Keratinocyte (primary cell): ENCODE data around the gene JAZF1. TPM values are rescaled to one million over a fixed set of nuclear protein-coding genes. Genes with fewer than 3 reads are reported as not detected.

Experiments used
- DNase-seq: peaks from one replicate; pipeline ENCODE4 v3.0.0-alpha.2; 2011; ENCODE audit warnings: low read depth, missing footprints, low spot score
- FAIRE-seq: peaks from 2 replicates; lab custom pipeline; 2011; peaks lifted over from hg19 to GRCh38; lab: Jason Lieb, UNC
- H2AFZ ChIP-seq: 2 replicates; pipeline ENCODE4 v1.6.0; 2012; ENCODE audit warnings: low read length, control low read depth, inconsistent platforms; ENCODE audit not compliant: control insufficient read depth
- H3K27ac ChIP-seq: 2 replicates; pipeline ENCODE4 v1.5.1; 2011; ENCODE audit warnings: low read length; ENCODE audit not compliant: control insufficient read depth, insufficient read depth
- H3K27me3 ChIP-seq: 3 replicates; pipeline ENCODE4 v1.6.0; 2011; ENCODE audit warnings: low read length; ENCODE audit not compliant: control insufficient read depth, insufficient read depth; ENCODE audit errors: extremely low read depth
- H3K36me3 ChIP-seq, 2 experiments: 2 replicates in 1 of 2; 3 replicates in 1 of 2; pipeline ENCODE4 v1.5.1; 2011; ENCODE audit warnings: low read length in 2 of 2, mild to moderate bottlenecking in 1 of 2; ENCODE audit not compliant: control insufficient read depth in 2 of 2, insufficient read depth in 2 of 2; ENCODE audit errors: extremely low read depth in 1 of 2
- H3K4me1 ChIP-seq: 3 replicates; pipeline ENCODE4 v1.5.1; 2011; ENCODE audit warnings: low read length; ENCODE audit not compliant: control insufficient read depth, insufficient read depth; ENCODE audit errors: extremely low read depth
- H3K4me2 ChIP-seq: 3 replicates; pipeline ENCODE4 v1.6.0; 2011; ENCODE audit warnings: low read depth, low read length; ENCODE audit not compliant: control insufficient read depth, insufficient read depth; ENCODE audit errors: extremely low read depth
- H3K4me3 ChIP-seq, 3 experiments: fragments of 200-600 bp in 1 of 3; sonication (generic) in 1 of 3; 2 replicates in 2 of 3; 3 replicates in 1 of 3; pipeline ENCODE4 v1.5.1; 2011 to 2016; ENCODE audit warnings: low read length in 3 of 3, mild to moderate bottlenecking in 3 of 3, control low read depth in 2 of 3, inconsistent platforms in 1 of 3, low read depth in 1 of 3, mixed read lengths in 1 of 3, mixed run types in 1 of 3, moderate library complexity in 1 of 3; ENCODE audit not compliant: control insufficient read depth in 2 of 3, insufficient read depth in 2 of 3; ENCODE audit errors: extremely low read depth in 1 of 3
- H3K79me2 ChIP-seq: 2 replicates; pipeline ENCODE4 v1.6.0; 2012; ENCODE audit warnings: low read length; ENCODE audit not compliant: control insufficient read depth, insufficient read depth
- H3K9ac ChIP-seq: 3 replicates; pipeline ENCODE4 v1.6.0; 2011; ENCODE audit warnings: low read length; ENCODE audit not compliant: control insufficient read depth, insufficient read depth; ENCODE audit errors: extremely low read depth
- H3K9me1 ChIP-seq: 3 replicates; pipeline ENCODE4 v1.6.0; 2011; ENCODE audit warnings: low read length; ENCODE audit not compliant: control insufficient read depth, insufficient read depth; ENCODE audit errors: extremely low read depth
- H3K9me3 ChIP-seq: 2 replicates; pipeline ENCODE4 v1.5.1; 2012; ENCODE audit warnings: low read depth, low read length; ENCODE audit not compliant: control insufficient read depth
- H4K20me1 ChIP-seq: 3 replicates; pipeline ENCODE4 v1.6.0; 2011; ENCODE audit warnings: low read length; ENCODE audit not compliant: control insufficient read depth, insufficient read depth; ENCODE audit errors: extremely low read depth
- EZH2 ChIP-seq: IDR thresholded peaks from one replicate; pipeline ENCODE4 v1.6.1; 2012; ENCODE audit warnings: inconsistent platforms, mild to moderate bottlenecking, low read length, moderate library complexity
- dilution Hi-C: fragments of 300-500 bp; cut with MboI; formaldehyde crosslinking; loops from one replicate; pipeline ENCODE4 v1.7.0; 2020; ENCODE audit warnings: low sequenced_read_pairs; ENCODE audit not compliant: extremely low pct_ligation_motif_present
- polyA plus RNA-seq, 5 experiments: library from polyadenylated mRNA; depleted of rRNA in 3 of 5; stranded (reverse) in 3 of 5; stranded (forward) in 1 of 5; unstranded in 1 of 5; fragments of >200 nt; gene quantifications; 1 replicate in 1 of 5; 2 replicates in 3 of 5; 3 replicates in 1 of 5; pipeline versions ENCODE4 v1.2.1 to v1.2.3, GENCODE V29; 2011 to 2012; ENCODE audit warnings: missing spikeins in 2 of 5, low read depth in 1 of 5, low replicate concordance in 1 of 5
- TF ChIP-seq, protein P1 (sequence below), 3 experiments: IDR thresholded peaks in 1 of 3; conservative IDR thresholded peaks in 1 of 3; optimal IDR thresholded peaks in 1 of 3; 2 replicates in 2 of 3; 3 replicates in 1 of 3; pipeline versions ENCODE3 to v1.5.1; 2011; ENCODE audit warnings: low read length in 3 of 3, mild to moderate bottlenecking in 3 of 3, moderate library complexity in 2 of 3, control low read depth in 1 of 3, inconsistent platforms in 1 of 3; ENCODE audit not compliant: insufficient read depth in 2 of 3; ENCODE audit errors: extremely low read depth in 1 of 3

JAZF1 gene
- polyA plus RNA-seq, 1 donor (not counting 4 experiments of a cell fraction or from before 2014, with no cell fraction given), result 2.5 TPM

GRCh38 chr7:28078036-28078901 lies 102.3 kb downstream of the JAZF1 start:
- Histone ChIP-seq H3K4me3 (no peak overlapping the region), H3K9ac (no peak overlapping the region), H2AFZ (no peak overlapping the region), H3K9me1 (no peaks in the 10 kb centered on the region), H3K4me2 (no peak overlapping the region), H4K20me1 (no peaks in the 10 kb centered on the region), H3K27ac (no peak overlapping the region), H3K79me2 (no peaks in the 10 kb centered on the region), H3K27me3 (no peaks in the 10 kb centered on the region), H3K36me3 (no peaks in the 10 kb centered on the region), H3K9me3 (no peaks in the 10 kb centered on the region), H3K4me1 (no peaks in the 10 kb centered on the region)
- dilution Hi-C loops, result no loop called here
- FAIRE-seq (peak; percentile 81), DNase-seq (no peak)
- TF ChIP-seq, protein P1, sequence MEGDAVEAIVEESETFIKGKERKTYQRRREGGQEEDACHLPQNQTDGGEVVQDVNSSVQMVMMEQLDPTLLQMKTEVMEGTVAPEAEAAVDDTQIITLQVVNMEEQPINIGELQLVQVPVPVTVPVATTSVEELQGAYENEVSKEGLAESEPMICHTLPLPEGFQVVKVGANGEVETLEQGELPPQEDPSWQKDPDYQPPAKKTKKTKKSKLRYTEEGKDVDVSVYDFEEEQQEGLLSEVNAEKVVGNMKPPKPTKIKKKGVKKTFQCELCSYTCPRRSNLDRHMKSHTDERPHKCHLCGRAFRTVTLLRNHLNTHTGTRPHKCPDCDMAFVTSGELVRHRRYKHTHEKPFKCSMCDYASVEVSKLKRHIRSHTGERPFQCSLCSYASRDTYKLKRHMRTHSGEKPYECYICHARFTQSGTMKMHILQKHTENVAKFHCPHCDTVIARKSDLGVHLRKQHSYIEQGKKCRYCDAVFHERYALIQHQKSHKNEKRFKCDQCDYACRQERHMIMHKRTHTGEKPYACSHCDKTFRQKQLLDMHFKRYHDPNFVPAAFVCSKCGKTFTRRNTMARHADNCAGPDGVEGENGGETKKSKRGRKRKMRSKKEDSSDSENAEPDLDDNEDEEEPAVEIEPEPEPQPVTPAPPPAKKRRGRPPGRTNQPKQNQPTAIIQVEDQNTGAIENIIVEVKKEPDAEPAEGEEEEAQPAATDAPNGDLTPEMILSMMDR (optimal IDR thresholded peaks at IDR 0.05 in 1 of 3, IDR thresholded peaks at IDR 0.05 in 1 of 3, conservative IDR thresholded peaks at IDR 0.05 in 1 of 3; ENCODE audit: extremely low read depth in 1 of 3, insufficient read depth in 2 of 3, low read length in 3 of 3), result peak; percentile 89 to 98 (median 92)
- TF ChIP-seq EZH2, result no peak

- no peaks in the 10 kb centered on the region for H3K79me2 ChIP-seq
- H3K9me1 ChIP-seq, result no peaks in the 10 kb centered on the region
- no peak overlapping the region for H2AFZ ChIP-seq
- FAIRE-seq (no peak), DNase-seq (no peak)
- H3K9me3 ChIP-seq, result no peaks in the 10 kb centered on the region
- TF ChIP-seq, protein P1 (optimal IDR thresholded peaks at IDR 0.05 in 1 of 3, IDR thresholded peaks at IDR 0.05 in 1 of 3, conservative IDR thresholded peaks at IDR 0.05 in 1 of 3; ENCODE audit: extremely low read depth in 1 of 3, insufficient read depth in 2 of 3, low read length in 3 of 3), result no peak
- TF ChIP-seq EZH2, result no peak
- no peaks in the 10 kb centered on the region for H3K27me3 ChIP-seq
- H3K4me1 ChIP-seq, result no peaks in the 10 kb centered on the region
- dilution Hi-C loops, result no loop called here
- no peak overlapping the region for H3K4me2 ChIP-seq
- H3K9ac ChIP-seq, result no peak overlapping the region
- no peak overlapping the region for H3K27ac ChIP-seq
- H3K4me3 ChIP-seq, result no peak overlapping the region
- no peaks in the 10 kb centered on the region for H3K36me3 ChIP-seq
- no peaks in the 10 kb centered on the region for H4K20me1 ChIP-seq
These were observed 103.0 kb downstream of the JAZF1 start for GRCh38 chr7:28077616-28078015.
